ENCODE results near the gene CC2D1A.
"Not testable (repeated sequence)": the region's sequence is repeated elsewhere in the genome, so short reads cannot be mapped to it uniquely, and the experiment has no call there.

Gene CC2D1A

DNA sequence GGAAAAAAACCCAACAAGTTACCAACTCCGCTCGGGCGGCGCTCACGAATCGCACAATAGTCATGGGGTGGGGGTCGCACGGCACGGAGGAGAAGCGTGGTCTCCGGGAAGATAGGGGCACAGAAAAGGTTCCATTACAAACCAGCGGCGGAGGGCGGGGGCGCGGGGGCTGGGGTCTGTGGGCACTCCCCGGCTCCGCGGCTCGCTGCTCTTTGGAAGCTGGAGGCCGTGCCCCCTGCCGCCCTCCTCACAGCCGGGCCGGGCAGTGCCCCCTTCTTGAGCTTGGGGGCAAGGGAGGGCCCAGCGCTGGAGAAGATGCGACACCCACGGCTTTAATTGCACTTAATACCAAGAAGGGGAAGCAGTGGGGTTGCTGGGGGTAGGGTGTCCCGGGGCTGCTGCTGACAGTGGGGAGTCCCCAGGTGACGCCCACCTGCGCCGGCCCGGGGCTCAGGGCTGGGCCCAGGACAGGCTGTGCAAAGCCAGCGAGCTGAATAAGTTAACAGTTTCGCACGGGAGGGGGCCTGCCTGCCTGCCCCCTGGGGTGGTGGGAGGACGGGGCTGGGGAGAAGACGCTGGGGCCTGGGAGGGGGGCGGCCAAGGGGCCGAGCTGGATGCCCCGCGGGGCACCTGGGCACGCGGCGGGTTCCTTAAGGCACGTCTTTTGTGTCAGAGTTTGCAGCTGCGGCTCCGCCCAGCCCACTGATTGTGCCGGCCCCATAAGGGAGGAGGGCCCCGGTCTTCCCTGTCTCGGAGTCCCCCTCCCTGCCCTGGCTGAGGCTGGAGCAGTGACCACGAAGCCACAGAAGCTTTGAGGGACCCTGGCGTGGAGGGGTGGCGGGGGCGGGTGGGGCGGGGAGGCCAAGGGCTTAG is 56.1 kb downstream of the CC2D1A start:
- TF ChIP-seq POU2F2 (IDR thresholded peaks at IDR 0.05; ENCODE audit: low read depth, low read length) (no peak), PAX5 (IDR thresholded peaks at IDR 0.05; ENCODE audit: insufficient read depth, low read length, severe bottlenecking) (no peak), SPI1 (IDR thresholded peaks at IDR 0.05; ENCODE audit: low read depth, low read length) (no peak), POLR2AphosphoS5 (IDR thresholded peaks at IDR 0.05; ENCODE audit: low read depth, low read length) (no peak), POLR2A (IDR thresholded peaks at IDR 0.05; ENCODE audit: low read depth, low read length) (0 out of 2 replicates have a peak, but pooled peaks have one; percentile 20)
- DNase-seq (ENCODE audit: insufficient read length, low spot score) (no peak), FAIRE-seq (no peak)

GRCh38 chr19:13962699-13963602 is 57.0 kb downstream of the CC2D1A start:
- FAIRE-seq (no peak), DNase-seq (ENCODE audit: insufficient read length, low spot score) (no peak)
- TF ChIP-seq SPI1 (IDR thresholded peaks at IDR 0.05; ENCODE audit: low read depth, low read length) = no peak
- no peak for TF ChIP-seq PAX5 (IDR thresholded peaks at IDR 0.05; ENCODE audit: insufficient read depth, low read length, severe bottlenecking)
- TF ChIP-seq POLR2A (IDR thresholded peaks at IDR 0.05; ENCODE audit: low read depth, low read length) = no peak
- TF ChIP-seq POLR2AphosphoS5 (IDR thresholded peaks at IDR 0.05; ENCODE audit: low read depth, low read length) = no peak
- no peak for TF ChIP-seq TAF1 (IDR thresholded peaks at IDR 0.05; ENCODE audit: low read depth, low read length)
- TF ChIP-seq POU2F2 (IDR thresholded peaks at IDR 0.05; ENCODE audit: low read depth, low read length) = no peak

GRCh38 chr19:13963603-13964105 is 57.7 kb downstream of the CC2D1A start:
- no peak for DNase-seq (ENCODE audit: insufficient read length, low spot score)
- FAIRE-seq = no peak
- no peak for TF ChIP-seq POLR2AphosphoS5 (IDR thresholded peaks at IDR 0.05; ENCODE audit: low read depth, low read length)
- TF ChIP-seq TAF1 (IDR thresholded peaks at IDR 0.05; ENCODE audit: low read depth, low read length) = no peak
- no peak for TF ChIP-seq PAX5 (IDR thresholded peaks at IDR 0.05; ENCODE audit: insufficient read depth, low read length, severe bottlenecking)
- no peak for TF ChIP-seq POLR2A (IDR thresholded peaks at IDR 0.05; ENCODE audit: low read depth, low read length)
- TF ChIP-seq SPI1 (IDR thresholded peaks at IDR 0.05; ENCODE audit: low read depth, low read length) = no peak
- no peak for TF ChIP-seq POU2F2 (IDR thresholded peaks at IDR 0.05; ENCODE audit: low read depth, low read length)

DNA sequence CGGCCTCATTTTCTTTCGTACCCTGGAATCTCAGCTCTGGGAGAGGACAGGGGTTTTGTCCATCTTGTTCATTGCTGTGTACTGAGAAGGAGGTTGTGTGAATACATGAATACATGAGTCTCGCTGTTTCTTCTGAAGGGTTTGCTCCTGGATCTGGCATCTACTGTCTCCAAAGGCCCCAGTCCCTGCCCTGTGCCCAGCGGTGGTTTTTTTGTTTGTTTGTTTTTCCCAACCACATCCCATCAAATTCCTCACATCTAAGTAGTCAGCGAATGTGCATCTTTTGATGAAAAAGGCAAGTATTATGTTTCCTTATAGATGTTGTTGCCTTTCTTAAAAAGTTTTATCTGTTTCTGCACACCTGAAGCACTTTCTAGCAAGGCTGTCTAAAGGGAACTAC is 58.8 kb downstream of the CC2D1A start:
- FAIRE-seq (no peak), DNase-seq (ENCODE audit: insufficient read length, low spot score) (no peak)
- TF ChIP-seq POU2F2 (IDR thresholded peaks at IDR 0.05; ENCODE audit: low read depth, low read length) (no peak), PAX5 (IDR thresholded peaks at IDR 0.05; ENCODE audit: insufficient read depth, low read length, severe bottlenecking) (no peak), POLR2AphosphoS5 (IDR thresholded peaks at IDR 0.05; ENCODE audit: low read depth, low read length) (no peak), SPI1 (IDR thresholded peaks at IDR 0.05; ENCODE audit: low read depth, low read length) (no peak), POLR2A (IDR thresholded peaks at IDR 0.05; ENCODE audit: low read depth, low read length) (no peak), TAF1 (IDR thresholded peaks at IDR 0.05; ENCODE audit: low read depth, low read length) (no peak)

GRCh38 chr19:13965377-13965896 is 59.4 kb downstream of the CC2D1A start:
- TF ChIP-seq TAF1 (IDR thresholded peaks at IDR 0.05; ENCODE audit: low read depth, low read length) (no peak), SPI1 (IDR thresholded peaks at IDR 0.05; ENCODE audit: low read depth, low read length) (no peak), PAX5 (IDR thresholded peaks at IDR 0.05; ENCODE audit: insufficient read depth, low read length, severe bottlenecking) (no peak), POLR2A (IDR thresholded peaks at IDR 0.05; ENCODE audit: low read depth, low read length) (no peak), POU2F2 (IDR thresholded peaks at IDR 0.05; ENCODE audit: low read depth, low read length) (no peak), POLR2AphosphoS5 (IDR thresholded peaks at IDR 0.05; ENCODE audit: low read depth, low read length) (no peak)
- DNase-seq (ENCODE audit: insufficient read length, low spot score) = no peak
- FAIRE-seq = no peak

DNA sequence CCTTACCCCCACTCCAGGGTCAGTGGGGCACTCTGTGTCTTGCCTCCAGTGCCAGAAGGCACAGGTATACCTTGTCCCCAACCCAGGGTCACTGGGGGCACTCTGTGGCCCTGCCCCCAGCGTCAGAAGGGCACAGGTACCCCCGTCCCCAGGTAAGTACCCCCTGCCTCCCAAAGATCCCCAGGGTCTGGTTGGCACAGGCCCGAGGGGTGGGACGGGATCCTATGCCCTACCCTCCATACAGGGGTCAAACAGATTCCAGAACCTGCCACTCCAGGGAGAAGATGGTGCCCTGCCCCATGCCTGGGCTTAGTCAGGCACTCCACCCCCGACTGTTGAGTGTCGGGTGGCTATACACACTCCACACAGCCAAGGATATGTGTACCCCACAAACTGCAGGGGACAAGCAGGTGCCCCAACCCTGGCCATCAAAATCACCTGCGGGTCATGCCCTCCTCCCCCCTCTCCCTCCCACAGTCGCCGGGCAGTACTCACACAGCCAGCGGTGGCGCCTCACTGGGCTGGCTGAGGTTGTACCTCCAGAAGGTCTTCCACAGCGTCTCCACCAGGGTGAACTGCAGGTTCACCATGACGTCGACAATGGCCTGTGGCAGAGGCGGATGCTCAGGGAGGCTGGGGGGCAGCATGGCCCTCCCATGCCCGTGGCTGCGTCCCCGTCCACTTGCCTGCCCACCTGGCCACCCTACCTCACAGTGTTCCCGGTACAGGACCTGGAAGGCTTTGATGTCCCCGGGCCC is 60.1 kb downstream of the CC2D1A start:
- TF ChIP-seq SPI1 (IDR thresholded peaks at IDR 0.05; ENCODE audit: low read depth, low read length) (no peak), TAF1 (IDR thresholded peaks at IDR 0.05; ENCODE audit: low read depth, low read length) (no peak), POLR2AphosphoS5 (IDR thresholded peaks at IDR 0.05; ENCODE audit: low read depth, low read length) (no peak), POLR2A (IDR thresholded peaks at IDR 0.05; ENCODE audit: low read depth, low read length) (no peak), POU2F2 (IDR thresholded peaks at IDR 0.05; ENCODE audit: low read depth, low read length) (no peak), PAX5 (IDR thresholded peaks at IDR 0.05; ENCODE audit: insufficient read depth, low read length, severe bottlenecking) (no peak)
- FAIRE-seq (no peak), DNase-seq (ENCODE audit: insufficient read length, low spot score) (no peak)

DNA sequence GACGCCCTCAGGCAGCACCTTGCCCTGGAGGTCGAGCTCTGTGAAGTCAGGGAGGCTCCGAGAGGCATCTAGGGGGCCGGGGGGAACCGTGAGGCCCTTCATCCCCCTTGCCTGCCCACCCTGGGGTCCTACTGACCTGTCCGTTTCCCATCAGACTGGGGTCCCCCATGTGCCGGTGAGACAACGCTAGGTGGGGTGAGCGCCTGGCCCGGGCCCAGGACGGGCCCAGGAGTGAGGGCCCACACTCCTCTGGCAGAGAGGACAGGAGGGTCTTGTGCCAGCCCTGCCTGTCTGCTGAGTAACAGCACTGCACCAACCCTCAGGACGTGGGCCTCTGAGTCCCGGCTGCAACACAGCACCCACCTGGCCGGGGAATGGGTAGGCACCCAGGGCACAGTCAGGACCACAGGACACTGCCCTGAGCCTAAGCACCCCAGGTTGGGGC is 60.7 kb downstream of the CC2D1A start:
- no peak for DNase-seq (ENCODE audit: insufficient read length, low spot score)
- TF ChIP-seq TAF1 (IDR thresholded peaks at IDR 0.05; ENCODE audit: low read depth, low read length) (no peak), SPI1 (IDR thresholded peaks at IDR 0.05; ENCODE audit: low read depth, low read length) (no peak), PAX5 (IDR thresholded peaks at IDR 0.05; ENCODE audit: insufficient read depth, low read length, severe bottlenecking) (no peak), POLR2AphosphoS5 (IDR thresholded peaks at IDR 0.05; ENCODE audit: low read depth, low read length) (no peak), POU2F2 (IDR thresholded peaks at IDR 0.05; ENCODE audit: low read depth, low read length) (no peak), POLR2A (IDR thresholded peaks at IDR 0.05; ENCODE audit: low read depth, low read length) (no peak)
- FAIRE-seq = no peak

DNA sequence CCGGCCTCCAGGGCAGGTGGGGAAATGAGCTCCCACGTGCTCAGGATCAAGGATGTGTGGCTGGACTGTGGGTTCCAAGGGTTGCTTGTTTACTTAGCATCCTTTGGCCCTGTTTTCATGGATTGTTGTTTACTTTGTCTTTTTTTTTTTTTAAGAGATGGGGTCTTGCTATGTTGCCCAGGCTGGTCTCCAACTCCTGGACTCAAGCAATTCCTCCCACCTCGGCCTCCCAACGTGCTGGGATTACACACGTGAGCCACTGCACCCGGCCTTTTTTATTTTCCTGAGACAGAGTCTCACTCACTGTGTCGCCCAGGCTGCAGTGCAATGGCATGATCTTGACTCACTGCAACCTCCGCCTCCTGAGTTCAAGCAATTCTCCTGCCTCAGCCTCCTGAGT is 61.2 kb downstream of the CC2D1A start:
- DNase-seq (ENCODE audit: insufficient read length, low spot score); FAIRE-seq: not testable (repeated sequence)
